CD4-positive, alpha-beta T cell (primary cell): ENCODE measurements around the gene TRHDE. TPM values are rescaled to one million over a fixed set of nuclear protein-coding genes. Genes with fewer than 3 reads are reported as not detected.

ENCODE experiments used
- ATAC-seq: fragments of 200-7000 bp; cut with Tn5 transposase; one replicate; pipeline ENCODE4 v1.10.0; 2022; ENCODE audit warnings: mild to moderate bottlenecking; ENCODE audit not compliant: poor library complexity
- CTCF ChIA-PET: fragments of 350-600 bp; sonication (Branson Sonifier 250); formaldehyde crosslinking; loops from one replicate; lab custom pipeline; 2021; ENCODE audit warnings: antibody characterized with exemption, inconsistent platforms; lab: Charles Lee
- POLR2A ChIA-PET: fragments of 350-600 bp; sonication (Branson Sonifier 250); formaldehyde crosslinking; loops from one replicate; lab custom pipeline; 2021; ENCODE audit warnings: antibody characterized with exemption, inconsistent platforms; lab: Charles Lee
- DNase-seq, 14 experiments: peaks; one replicate each; pipeline ENCODE4 v3.0.0-alpha.2; 2013 to 2020; ENCODE audit warnings: mixed read lengths in 2 of 14
- H3K27ac ChIP-seq, 2 donors: one replicate each; pipeline versions ENCODE4 v1.5.1 to v1.7.0; 2013; ENCODE audit warnings: low read length in 2 of 2, low read depth in 1 of 2, mild to moderate bottlenecking in 1 of 2
- H3K27me3 ChIP-seq, 2 experiments: 1 replicate in 1 of 2; 2 replicates in 1 of 2; pipeline versions ENCODE4 v1.6.1 to v1.7.0; 2013; ENCODE audit warnings: low read length in 2 of 2, control low read depth in 1 of 2, mild to moderate bottlenecking in 1 of 2, moderate library complexity in 1 of 2; ENCODE audit not compliant: insufficient read depth in 2 of 2, control insufficient read depth in 1 of 2
- H3K36me3 ChIP-seq: one replicate; pipeline ENCODE4 v1.6.1; 2013; ENCODE audit warnings: low read length, control low read depth; ENCODE audit not compliant: insufficient read depth
- H3K4me1 ChIP-seq: one replicate; pipeline ENCODE4 v1.6.1; 2013; ENCODE audit warnings: low read length, control low read depth; ENCODE audit not compliant: insufficient read depth
- H3K4me3 ChIP-seq: one replicate; pipeline ENCODE4 v1.5.1; 2013; ENCODE audit warnings: mild to moderate bottlenecking, low read length, moderate library complexity
- H3K9me3 ChIP-seq, 2 experiments: 1 replicate in 1 of 2; 2 replicates in 1 of 2; pipeline versions ENCODE4 v1.6.1 to v1.7.0; 2013; ENCODE audit warnings: low read length in 2 of 2, mild to moderate bottlenecking in 2 of 2, control low read depth in 1 of 2, moderate library complexity in 1 of 2; ENCODE audit not compliant: control insufficient read depth in 1 of 2, insufficient read depth in 1 of 2
- H3K27ac Mint-ChIP-seq: one replicate; pipeline ENCODE4 v1.8.0; 2020; ENCODE audit warnings: mixed read lengths
- H3K27me3 Mint-ChIP-seq: one replicate; pipeline ENCODE4 v1.8.0; 2021; ENCODE audit warnings: mixed read lengths
- H3K36me3 Mint-ChIP-seq: one replicate; pipeline ENCODE4 v1.8.0; 2021; ENCODE audit warnings: low read depth, mixed read lengths
- H3K4me1 Mint-ChIP-seq: one replicate; pipeline ENCODE4 v1.8.0; 2021; ENCODE audit warnings: low read depth, mixed read lengths
- H3K4me3 Mint-ChIP-seq: one replicate; pipeline ENCODE4 v1.8.0; 2020; ENCODE audit warnings: mild to moderate bottlenecking, mixed read lengths
- H3K9me3 Mint-ChIP-seq: one replicate; pipeline ENCODE4 v1.8.0; 2020; ENCODE audit warnings: mixed read lengths
- CTCF ChIP-seq: fragments of 200-600 bp; IDR thresholded peaks from one replicate; pipeline ENCODE4 v1.8.0; 2022; ENCODE audit warnings: antibody characterized with exemption, mild to moderate bottlenecking
- intact Hi-C, 2 experiments: fragments of 100-400 bp; cut with DNase I in 1 of 2; cut with micrococcal nuclease in 1 of 2; formaldehyde crosslinking; loops; one replicate each; pipeline versions ENCODE4 v1.15.1 to v1.9.0; 2023 to 2025; cut with DNase I, micrococcal nuclease
- total RNA-seq, 174 experiments: library from RNA in 2 of 174; stranded (reverse) in 2 of 174; gene quantifications; one replicate each; pipeline ENCODE4 v1.2.3 and lab custom pipeline; 2021 to 2026

The TRHDE gene
- total RNA-seq, 2 experiments from 2014 or later = not detected

GRCh38 chr12:72547573-72547972, 275.4 kb downstream of the TRHDE start:
- Histone ChIP-seq H3K36me3 (no peaks in the 10 kb centered on the region), H3K4me1 (no peaks in the 10 kb centered on the region), H3K9me3 (no peaks in the 10 kb centered on the region), H3K4me3 (no peak overlapping the region), H3K27me3 (no peaks in the 10 kb centered on the region), H3K27ac (no peak overlapping the region)
- intact Hi-C loops = no loop called here
- POLR2A ChIA-PET = no interaction called here
- Mint-ChIP-seq H3K27me3 (no peaks in the 10 kb centered on the region), H3K4me1 (no peaks in the 10 kb centered on the region), H3K36me3 (no peaks in the 10 kb centered on the region), H3K9me3 (no peaks in the 10 kb centered on the region), H3K27ac (no peak overlapping the region), H3K4me3 (no peak overlapping the region)
- no peak for TF ChIP-seq CTCF
- DNase-seq = no peak
- no peak for ATAC-seq
- CTCF ChIA-PET = interaction anchor here (1.5 kb wide), 1 partner anchor 11 kb away, joined by 3 read pairs; no protein-coding TSS in a partner anchor

DNA sequence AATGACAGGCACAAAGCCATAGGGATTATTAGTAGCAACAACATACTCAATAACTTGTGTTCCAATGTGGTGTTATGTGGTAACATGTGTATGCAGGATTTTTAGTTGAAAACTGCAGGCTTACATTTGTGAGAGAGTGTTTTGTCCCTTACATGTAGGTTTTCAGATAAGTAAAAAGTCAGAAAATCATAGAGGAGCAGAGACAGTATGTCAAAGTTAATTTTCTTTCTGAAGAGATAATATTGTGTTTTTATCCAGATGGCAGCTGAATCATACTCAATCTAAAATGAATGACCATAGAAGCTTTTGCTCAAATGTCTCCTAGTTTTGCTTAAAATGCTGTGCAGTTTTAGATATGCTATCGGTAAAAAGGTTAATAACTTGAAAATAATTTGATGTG, 277.0 kb downstream of the TRHDE start:
- no peaks in the 10 kb centered on the region for H3K9me3 Mint-ChIP-seq
- ChIA-PET CTCF (no interaction called here), POLR2A (no interaction called here)
- no peaks in the 10 kb centered on the region for H3K27me3 Mint-ChIP-seq
- H3K36me3 Mint-ChIP-seq = no peaks in the 10 kb centered on the region
- Histone ChIP-seq H3K27me3 (no peaks in the 10 kb centered on the region), H3K9me3 (peaks cover 0 to 3% of the 10 kb centered on the region in 2 experiments), H3K4me3 (no peak overlapping the region), H3K4me1 (no peaks in the 10 kb centered on the region), H3K36me3 (no peaks in the 10 kb centered on the region), H3K27ac (no peak overlapping the region)
- H3K27ac Mint-ChIP-seq = no peak overlapping the region
- intact Hi-C loops = no loop called here
- H3K4me3 Mint-ChIP-seq = no peak overlapping the region
- no peak for TF ChIP-seq CTCF
- DNase-seq (no peak), ATAC-seq (no peak)
- no peaks in the 10 kb centered on the region for H3K4me1 Mint-ChIP-seq

DNA sequence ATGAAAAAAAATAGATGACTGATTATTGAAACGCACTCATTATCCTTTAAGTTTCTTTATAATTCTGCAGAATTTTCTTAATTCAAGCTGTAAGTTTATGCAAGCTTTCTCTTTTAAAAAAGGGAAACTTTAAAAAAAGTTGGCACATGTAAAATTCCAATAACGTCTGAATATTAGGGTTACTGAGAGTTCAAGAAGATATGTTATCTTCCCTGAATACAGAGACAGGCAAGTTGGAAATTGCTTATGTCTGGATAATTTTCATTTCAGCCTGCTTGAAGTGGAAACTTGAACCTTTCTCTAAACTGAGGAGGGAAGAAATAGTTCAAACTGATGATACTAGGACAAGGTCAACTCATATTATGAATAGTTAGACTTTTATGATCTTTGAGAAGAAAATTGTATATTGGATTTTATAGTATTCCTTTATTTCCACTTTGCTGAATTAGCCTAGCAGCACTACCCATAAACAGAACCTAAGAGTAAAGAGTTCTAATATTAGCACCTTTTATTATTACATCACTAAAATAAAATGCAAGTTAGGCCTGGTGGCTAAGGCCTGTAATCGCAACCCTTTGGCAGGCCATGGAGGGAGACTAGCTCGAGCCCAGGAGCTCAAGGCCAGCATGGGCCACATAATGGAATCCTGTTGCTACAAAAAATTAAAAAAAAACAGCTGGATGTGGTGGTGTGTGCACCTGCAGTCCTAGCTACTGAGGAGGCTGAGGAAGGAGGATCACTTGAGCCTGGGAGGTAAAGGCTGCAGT, 288.0 kb downstream of the TRHDE start:
- Mint-ChIP-seq H3K9me3 (no peaks in the 10 kb centered on the region), H3K4me1 (no peaks in the 10 kb centered on the region), H3K27ac (no peak overlapping the region), H3K27me3 (no peaks in the 10 kb centered on the region), H3K4me3 (no peak overlapping the region), H3K36me3 (no peaks in the 10 kb centered on the region)
- no peaks in the 10 kb centered on the region for H3K36me3 ChIP-seq
- intact Hi-C loops = no loop called here
- ATAC-seq (no peak), DNase-seq (no peak)
- peaks cover 0 to 4% of the 10 kb centered on the region in 2 experiments for H3K9me3 ChIP-seq
- H3K4me3 ChIP-seq = no peak overlapping the region
- POLR2A ChIA-PET = no interaction called here
- no peaks in the 10 kb centered on the region for H3K4me1 ChIP-seq
- no peak overlapping the region for H3K27ac ChIP-seq
- no peaks in the 10 kb centered on the region for H3K27me3 ChIP-seq
- CTCF ChIA-PET = no interaction called here
- TF ChIP-seq CTCF = no peak
